Measurements from ENCODE around the gene RAB11FIP4.

RAB11FIP4 gene

DNA sequence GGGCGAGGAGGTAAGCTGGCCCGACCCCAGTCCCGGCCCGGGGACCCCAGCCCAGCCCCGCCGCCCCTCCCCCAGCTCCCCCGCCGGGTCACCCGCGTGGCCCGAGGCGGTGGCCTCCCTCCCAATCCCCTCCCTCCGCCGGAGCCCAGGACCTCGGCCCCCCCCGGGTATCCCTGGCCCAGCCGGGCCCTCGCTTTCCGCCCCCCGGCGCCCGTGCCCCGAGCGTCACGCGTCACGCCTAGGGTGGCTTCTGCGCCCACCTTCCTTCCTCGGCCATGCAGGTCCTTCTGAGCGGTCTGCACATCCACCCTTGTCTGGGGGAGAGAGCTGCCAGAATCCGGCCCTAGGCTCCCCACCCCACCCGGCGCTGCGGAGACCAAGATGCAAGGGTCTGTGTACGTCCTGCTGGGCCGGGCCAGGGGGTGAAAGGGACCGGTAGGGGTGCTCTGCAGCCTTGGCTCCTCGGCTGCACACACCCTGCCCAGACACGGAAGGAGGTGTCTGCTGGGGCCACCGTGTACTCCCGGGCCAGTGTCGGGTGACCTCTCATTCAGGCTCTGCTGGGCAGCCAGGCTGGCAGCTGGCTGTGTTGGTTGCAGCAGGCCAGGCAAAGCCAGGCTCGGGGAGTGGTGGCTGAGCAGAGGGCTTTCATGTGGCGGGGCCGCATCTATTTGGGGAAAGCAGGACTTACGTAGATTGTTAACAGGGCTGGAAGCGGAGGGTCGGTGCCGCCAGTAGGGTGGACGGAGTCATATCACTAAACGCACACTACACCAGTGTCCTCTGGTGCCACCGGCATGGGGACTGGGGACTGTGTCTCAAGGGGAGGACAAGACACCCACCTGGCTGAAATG lies 754 bp downstream of the RAB11FIP4 start:
- H3K4me3 ChIP-seq (ENCODE audit: low read depth, low read length), result peak overlapping the region; percentile 39
- ChIA-PET CTCF (no interaction called here), POLR2A (interaction anchor here (0.6 kb wide), 1 partner anchor 143 kb away, joined by 3 read pairs; no protein-coding TSS in a partner anchor)
- H3K36me3 ChIP-seq (ENCODE audit: control insufficient read depth in 2 of 2, insufficient read depth in 1 of 2, low read length in 2 of 2), result no peaks in the 10 kb centered on the region
- no peak overlapping the region for H3K27ac ChIP-seq (ENCODE audit: extremely low read depth, low read depth, low read length)
- no peaks in the 10 kb centered on the region for H3K9me3 ChIP-seq (ENCODE audit: control insufficient read depth, insufficient read depth, low read depth, low read length)
- TF ChIP-seq ZNF354C (tag by site-specific recombination; IDR thresholded peaks at IDR 0.05; ENCODE audit: borderline replicate concordance, low read depth), result no peak
- TF ChIP-seq, protein P1, sequence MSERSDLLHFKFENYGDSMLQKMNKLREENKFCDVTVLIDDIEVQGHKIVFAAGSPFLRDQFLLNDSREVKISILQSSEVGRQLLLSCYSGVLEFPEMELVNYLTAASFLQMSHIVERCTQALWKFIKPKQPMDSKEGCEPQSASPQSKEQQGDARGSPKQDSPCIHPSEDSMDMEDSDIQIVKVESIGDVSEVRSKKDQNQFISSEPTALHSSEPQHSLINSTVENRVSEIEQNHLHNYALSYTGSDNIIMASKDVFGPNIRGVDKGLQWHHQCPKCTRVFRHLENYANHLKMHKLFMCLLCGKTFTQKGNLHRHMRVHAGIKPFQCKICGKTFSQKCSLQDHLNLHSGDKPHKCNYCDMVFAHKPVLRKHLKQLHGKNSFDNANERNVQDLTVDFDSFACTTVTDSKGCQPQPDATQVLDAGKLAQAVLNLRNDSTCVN (tag by site-specific recombination; optimal IDR thresholded peaks at IDR 0.05), result peak; percentile 15
- TF ChIP-seq, protein P2, sequence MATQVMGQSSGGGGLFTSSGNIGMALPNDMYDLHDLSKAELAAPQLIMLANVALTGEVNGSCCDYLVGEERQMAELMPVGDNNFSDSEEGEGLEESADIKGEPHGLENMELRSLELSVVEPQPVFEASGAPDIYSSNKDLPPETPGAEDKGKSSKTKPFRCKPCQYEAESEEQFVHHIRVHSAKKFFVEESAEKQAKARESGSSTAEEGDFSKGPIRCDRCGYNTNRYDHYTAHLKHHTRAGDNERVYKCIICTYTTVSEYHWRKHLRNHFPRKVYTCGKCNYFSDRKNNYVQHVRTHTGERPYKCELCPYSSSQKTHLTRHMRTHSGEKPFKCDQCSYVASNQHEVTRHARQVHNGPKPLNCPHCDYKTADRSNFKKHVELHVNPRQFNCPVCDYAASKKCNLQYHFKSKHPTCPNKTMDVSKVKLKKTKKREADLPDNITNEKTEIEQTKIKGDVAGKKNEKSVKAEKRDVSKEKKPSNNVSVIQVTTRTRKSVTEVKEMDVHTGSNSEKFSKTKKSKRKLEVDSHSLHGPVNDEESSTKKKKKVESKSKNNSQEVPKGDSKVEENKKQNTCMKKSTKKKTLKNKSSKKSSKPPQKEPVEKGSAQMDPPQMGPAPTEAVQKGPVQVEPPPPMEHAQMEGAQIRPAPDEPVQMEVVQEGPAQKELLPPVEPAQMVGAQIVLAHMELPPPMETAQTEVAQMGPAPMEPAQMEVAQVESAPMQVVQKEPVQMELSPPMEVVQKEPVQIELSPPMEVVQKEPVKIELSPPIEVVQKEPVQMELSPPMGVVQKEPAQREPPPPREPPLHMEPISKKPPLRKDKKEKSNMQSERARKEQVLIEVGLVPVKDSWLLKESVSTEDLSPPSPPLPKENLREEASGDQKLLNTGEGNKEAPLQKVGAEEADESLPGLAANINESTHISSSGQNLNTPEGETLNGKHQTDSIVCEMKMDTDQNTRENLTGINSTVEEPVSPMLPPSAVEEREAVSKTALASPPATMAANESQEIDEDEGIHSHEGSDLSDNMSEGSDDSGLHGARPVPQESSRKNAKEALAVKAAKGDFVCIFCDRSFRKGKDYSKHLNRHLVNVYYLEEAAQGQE (tag by site-specific recombination; IDR thresholded peaks at IDR 0.05), result no peak
- H3K4me1 ChIP-seq (ENCODE audit: control insufficient read depth, insufficient read depth, low read length), result no peaks in the 10 kb centered on the region

- POLR2A ChIA-PET, result no interaction called here
- CTCF ChIA-PET, result interaction anchor here (0.7 kb wide), 1 partner anchor 919 kb away, joined by 3 read pairs; no protein-coding TSS in a partner anchor
These were observed 1.6 kb downstream of the RAB11FIP4 start for GRCh38 chr17:31392856-31393748.

More at GRCh38 chr17:31392856-31393748, 1.6 kb downstream of the RAB11FIP4 start:
- no peak overlapping the region for H3K27ac ChIP-seq (ENCODE audit: extremely low read depth, low read depth, low read length)
- H3K4me1 ChIP-seq (ENCODE audit: control insufficient read depth, insufficient read depth, low read length), result no peaks in the 10 kb centered on the region
- no peaks in the 10 kb centered on the region for H3K9me3 ChIP-seq (ENCODE audit: control insufficient read depth, insufficient read depth, low read depth, low read length)
- H3K36me3 ChIP-seq (ENCODE audit: control insufficient read depth in 2 of 2, insufficient read depth in 1 of 2, low read length in 2 of 2), result no peaks in the 10 kb centered on the region
- H3K4me3 ChIP-seq (ENCODE audit: low read depth, low read length), result no peak overlapping the region
- TF ChIP-seq ZNF280D (tag by site-specific recombination; IDR thresholded peaks at IDR 0.05) (no peak), ZNF16 (tag by site-specific recombination; IDR thresholded peaks at IDR 0.05; ENCODE audit: low read depth) (no peak), ZFHX2 (tag by site-specific recombination; conservative IDR thresholded peaks at IDR 0.05) (0 out of 2 replicates have a peak, but pooled peaks have one; percentile 24), ZNF311 (tag by site-specific recombination; IDR thresholded peaks at IDR 0.05; ENCODE audit: borderline replicate concordance) (no peak), ZNF600 (tag by site-specific recombination; IDR thresholded peaks at IDR 0.05) (0 out of 2 replicates have a peak, but pooled peaks have one; percentile 19), ZNF449 (tag by site-specific recombination; IDR thresholded peaks at IDR 0.05) (0 out of 2 replicates have a peak, but pooled peaks have one; percentile 17), ATF2 (tag by site-specific recombination; IDR thresholded peaks at IDR 0.05; ENCODE audit: low read depth) (no peak), EGR2 (tag by site-specific recombination; IDR thresholded peaks at IDR 0.05; ENCODE audit: low read depth) (peak; percentile 26; the same call in 1 of the 2 replicates), ZNF76 (tag by site-specific recombination; IDR thresholded peaks at IDR 0.05; ENCODE audit: borderline replicate concordance, low read depth) (no peak), ZNF560 (tag by site-specific recombination; IDR thresholded peaks at IDR 0.05; ENCODE audit: borderline replicate concordance) (no peak)
- TF ChIP-seq, protein P2 (tag by site-specific recombination; IDR thresholded peaks at IDR 0.05), result peak; percentile 65; the same call in 1 of the 2 replicates

Measured in HEK293 (cell line).